PC-3 (cell line): ENCODE data around the gene TTLL10. TPM values are rescaled to one million over a fixed set of nuclear protein-coding genes. Genes with fewer than 3 reads are reported as not detected.

Source experiments
- ATAC-seq: fragments of 200-7000 bp; cut with Tn5 transposase; 2 replicates; pipeline ENCODE4 v1.9.1; 2020; ENCODE audit warnings: mild to moderate bottlenecking, moderate library complexity
- BruUV-seq: library from RNA; stranded (reverse); fragments of 400-500 nt; replicated peaks from 2 replicates; lab custom pipeline; 2021; lab: Mats Ljungman, UMichigan
- CTCF ChIA-PET: fragments of 300-600 bp; sonication (Branson Sonifier 250); formaldehyde crosslinking; loops from one replicate; lab custom pipeline; 2022; ENCODE audit warnings: antibody characterized with exemption; lab: Charles Lee
- POLR2A ChIA-PET: fragments of 300-600 bp; sonication (Branson Sonifier 250); formaldehyde crosslinking; loops from one replicate; lab custom pipeline; 2022; ENCODE audit warnings: antibody characterized with exemption; ENCODE audit not compliant: unreplicated experiment; lab: Charles Lee
- DNase-seq: peaks from one replicate; pipeline ENCODE4 v3.0.0-alpha.2; 2015
- H2AFZ ChIP-seq: fragments of 300-600 bp; sonication (generic); 2 replicates; pipeline ENCODE4 v1.6.0; 2016; ENCODE audit warnings: antibody characterized with exemption, low read length
- H3F3A ChIP-seq: fragments of 300-600 bp; sonication (generic); one replicate; pipeline ENCODE4 v1.6.0; 2017; ENCODE audit warnings: antibody characterized with exemption, low read length, control low read depth, mild to moderate bottlenecking; ENCODE audit not compliant: unreplicated experiment
- H3K27ac ChIP-seq: fragments of 300-600 bp; sonication (generic); 2 replicates; pipeline ENCODE4 v1.5.1; 2016; ENCODE audit warnings: mild to moderate bottlenecking, low read length
- H3K27me3 ChIP-seq: fragments of 300-600 bp; sonication (generic); 2 replicates; pipeline ENCODE4 v1.6.1; 2016; ENCODE audit warnings: low read length, mixed read lengths
- H3K36me3 ChIP-seq: fragments of 300-600 bp; sonication (generic); 2 replicates; pipeline ENCODE4 v1.6.1; 2016; ENCODE audit warnings: low read depth, mixed run types, low read length, mixed read lengths
- H3K4me1 ChIP-seq: fragments of 300-600 bp; sonication (generic); 2 replicates; pipeline ENCODE4 v1.5.1; 2016; ENCODE audit warnings: low read length; ENCODE audit not compliant: insufficient read depth
- H3K4me2 ChIP-seq: fragments of 300-600 bp; sonication (generic); 2 replicates; pipeline ENCODE4 v1.6.0; 2016; ENCODE audit warnings: low read length
- H3K4me3 ChIP-seq: fragments of 300-600 bp; sonication (generic); 2 replicates; pipeline ENCODE4 v1.5.1; 2016; ENCODE audit warnings: mild to moderate bottlenecking, low read length, mixed read lengths
- H3K79me2 ChIP-seq: fragments of 300-600 bp; sonication (generic); 2 replicates; pipeline ENCODE4 v1.6.1; 2017; ENCODE audit warnings: low read length, mixed read lengths
- H3K9ac ChIP-seq: fragments of 300-600 bp; sonication (generic); 2 replicates; pipeline ENCODE4 v1.6.0; 2016; ENCODE audit warnings: mild to moderate bottlenecking, low read length
- H3K9me2 ChIP-seq: fragments of 300-600 bp; sonication (generic); replicated peaks from 2 replicates; pipeline ENCODE4 v1.6.1; 2016; ENCODE audit warnings: mixed run types, low read length, mixed read lengths
- H3K9me3 ChIP-seq: fragments of 300-600 bp; sonication (generic); 2 replicates; pipeline ENCODE4 v1.6.1; 2016; ENCODE audit warnings: low read length, mixed read lengths
- H4K20me1 ChIP-seq: fragments of 300-600 bp; sonication (generic); 2 replicates; pipeline ENCODE4 v1.6.1; 2016; ENCODE audit warnings: low read length, mixed read lengths
- CTCF ChIP-seq: fragments of 300-600 bp; sonication (generic); conservative IDR thresholded peaks from 2 replicates; pipeline ENCODE4 v1.5.1; 2017; ENCODE audit warnings: antibody characterized with exemption, low read depth, mild to moderate bottlenecking, low read length
- EZH2 ChIP-seq: fragments of 300-600 bp; sonication (generic); IDR thresholded peaks from one replicate; pipeline ENCODE4 v1.6.1; 2017; ENCODE audit warnings: antibody characterized with exemption, mild to moderate bottlenecking, low read length; ENCODE audit not compliant: unreplicated experiment
- EZH2phosphoT487 ChIP-seq: fragments of 300-600 bp; sonication (generic); IDR thresholded peaks from 2 replicates; pipeline ENCODE4 v1.6.1; 2018; ENCODE audit warnings: mild to moderate bottlenecking, antibody characterized with exemption, low read length, borderline replicate concordance
- intact Hi-C: fragments of 100-400 bp; cut with micrococcal nuclease; formaldehyde crosslinking; loops from 2 replicates; pipeline ENCODE4 v1.9.0; 2023
- total RNA-seq: library from RNA; depleted of rRNA; stranded (reverse); fragments of >200 nt; gene quantifications from 2 replicates; pipeline ENCODE4 v1.2.3, GENCODE V29; 2014

TTLL10 gene
- total RNA-seq, 1 experiment from 2014 or later = 0.36 TPM

- no peak for ATAC-seq
- H3K4me1 ChIP-seq = no peaks in the 10 kb centered on the region
- no peaks in the 10 kb centered on the region for H3K36me3 ChIP-seq
- no peaks in the 10 kb centered on the region for H3K79me2 ChIP-seq
- no peaks in the 10 kb centered on the region for H4K20me1 ChIP-seq
- H2AFZ ChIP-seq = no peak overlapping the region
- H3K4me3 ChIP-seq = no peak overlapping the region
- no TSS peak for BruUV-seq
- ChIA-PET CTCF (no interaction called here), POLR2A (no interaction called here)
- TF ChIP-seq EZH2phosphoT487 = no peak
- no peak for TF ChIP-seq CTCF
- TF ChIP-seq EZH2 = no peak
- no peak overlapping the region for H3K27ac ChIP-seq
- no peak overlapping the region for H3K9ac ChIP-seq
- no peak for DNase-seq
- intact Hi-C loops = no loop called here
- no peaks in the 10 kb centered on the region for H3K9me2 ChIP-seq
- no peak overlapping the region for H3K4me2 ChIP-seq
- H3K27me3 ChIP-seq = no peaks in the 10 kb centered on the region
- no peaks in the 10 kb centered on the region for H3F3A ChIP-seq
- no peaks in the 10 kb centered on the region for H3K9me3 ChIP-seq
Measured at GRCh38 chr1:1183833-1184775, 10.4 kb downstream of the TTLL10 start.

- no peaks in the 10 kb centered on the region for H4K20me1 ChIP-seq
- ChIA-PET POLR2A (no interaction called here), CTCF (no interaction called here)
- BruUV-seq = no TSS peak
- H3K27me3 ChIP-seq = no peaks in the 10 kb centered on the region
- no peak overlapping the region for H3K4me3 ChIP-seq
- no peak overlapping the region for H3K9ac ChIP-seq
- ATAC-seq (no peak), DNase-seq (no peak)
- TF ChIP-seq EZH2 (no peak), CTCF (no peak), EZH2phosphoT487 (no peak)
- no peaks in the 10 kb centered on the region for H3F3A ChIP-seq
- no peaks in the 10 kb centered on the region for H3K9me2 ChIP-seq
- H3K4me1 ChIP-seq = no peaks in the 10 kb centered on the region
- H3K4me2 ChIP-seq = no peak overlapping the region
- H3K79me2 ChIP-seq = no peaks in the 10 kb centered on the region
- no peak overlapping the region for H3K27ac ChIP-seq
- intact Hi-C loops = no loop called here
- H3K36me3 ChIP-seq = no peaks in the 10 kb centered on the region
- no peak overlapping the region for H2AFZ ChIP-seq
- H3K9me3 ChIP-seq = no peaks in the 10 kb centered on the region
Measured at GRCh38 chr1:1185101-1185765, 11.6 kb downstream of the TTLL10 start.
